HG03469 (cell line): ENCODE data around the gene ATP6V0D1.

Experiments
- ATAC-seq: cut with Tn5 transposase; IDR thresholded peaks from one replicate; pipeline ENCODE4 v1.9.1; 2021; ENCODE audit warnings: mild to moderate bottlenecking, moderate library complexity, moderate number of reproducible peaks; ENCODE audit not compliant: unreplicated experiment

The ATP6V0D1 gene

DNA sequence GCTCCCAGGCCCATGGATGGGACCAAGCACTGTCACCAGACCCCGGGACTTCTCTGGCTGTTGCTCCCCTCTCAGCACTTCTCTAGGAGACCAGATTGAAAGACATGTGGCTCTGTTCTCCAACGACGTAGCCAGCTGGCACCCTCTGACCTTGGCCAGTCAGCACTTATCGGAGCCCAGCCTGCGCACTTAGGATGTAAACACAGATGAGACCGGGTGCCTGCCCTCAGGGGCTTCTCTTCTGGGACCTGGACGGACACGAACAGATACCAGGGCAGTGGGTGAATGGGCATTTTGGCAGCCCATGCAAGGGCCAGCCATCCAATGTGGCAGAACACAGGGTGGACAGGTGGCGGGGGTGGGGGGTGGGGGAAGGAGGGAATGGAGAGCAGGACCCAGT, 71.3 kb downstream of the ATP6V0D1 start:
- no peak for ATAC-seq

DNA sequence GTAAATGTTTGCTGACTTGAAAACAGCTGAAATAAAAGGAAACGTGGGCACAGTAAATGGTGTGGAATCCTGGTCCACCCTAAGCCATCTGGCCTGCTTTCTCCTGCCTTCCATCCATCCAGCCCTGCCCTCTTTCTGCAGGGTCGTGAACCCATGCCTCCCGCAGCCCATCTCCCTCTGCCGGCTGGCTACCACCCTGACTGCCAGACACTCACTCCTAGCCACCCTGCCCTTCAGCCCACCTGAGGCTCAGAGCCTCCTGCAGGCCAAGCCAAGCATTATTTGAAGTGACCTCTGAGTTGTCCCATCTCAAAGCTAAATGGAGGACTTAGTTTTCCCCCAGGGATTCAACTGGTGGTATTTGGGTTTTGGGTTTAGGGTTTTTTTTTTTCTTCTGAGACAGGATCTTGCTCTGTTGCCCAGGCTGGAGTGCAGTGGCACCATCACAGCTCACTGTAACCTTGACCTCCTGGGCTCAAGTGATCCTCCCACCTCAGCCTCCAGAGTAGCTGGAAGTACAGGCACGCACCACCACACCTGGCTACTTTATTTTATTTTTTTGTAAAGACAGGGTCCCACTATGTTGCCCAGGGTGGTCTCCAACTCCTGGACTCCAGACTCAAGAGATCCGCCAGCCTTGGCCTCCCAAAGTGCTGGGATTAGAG, 73.0 kb downstream of the ATP6V0D1 start:
- no peak for ATAC-seq

DNA sequence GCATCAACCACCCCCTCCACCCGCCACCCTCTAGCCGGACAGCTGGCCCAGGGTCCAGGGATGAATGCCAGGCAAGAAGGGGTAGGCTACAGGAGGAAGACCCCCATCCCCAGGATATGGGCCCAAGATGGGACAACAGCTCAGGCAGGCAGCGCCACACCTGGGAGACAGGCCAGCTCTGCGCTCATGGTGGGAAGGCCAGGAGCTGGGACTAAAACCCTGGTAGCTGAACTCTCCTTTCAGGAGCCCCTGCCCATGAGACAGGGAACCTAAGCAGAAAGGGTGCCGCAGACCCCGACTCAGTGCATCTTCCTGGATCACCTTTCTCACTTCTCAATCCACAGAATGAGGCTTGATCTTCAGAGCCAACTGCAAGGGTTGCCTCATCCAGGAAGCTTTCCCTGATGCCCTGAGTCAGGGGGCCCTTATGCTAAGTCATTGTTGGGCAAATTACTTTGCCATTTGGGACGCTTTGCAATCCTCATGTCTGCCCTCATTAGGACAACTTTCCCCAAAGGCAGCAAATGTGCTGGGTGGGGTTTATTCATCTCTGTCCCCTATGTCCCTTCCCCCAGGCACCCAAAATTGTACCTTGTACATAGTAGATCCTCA, 73.7 kb downstream of the ATP6V0D1 start:
- no peak for ATAC-seq

DNA sequence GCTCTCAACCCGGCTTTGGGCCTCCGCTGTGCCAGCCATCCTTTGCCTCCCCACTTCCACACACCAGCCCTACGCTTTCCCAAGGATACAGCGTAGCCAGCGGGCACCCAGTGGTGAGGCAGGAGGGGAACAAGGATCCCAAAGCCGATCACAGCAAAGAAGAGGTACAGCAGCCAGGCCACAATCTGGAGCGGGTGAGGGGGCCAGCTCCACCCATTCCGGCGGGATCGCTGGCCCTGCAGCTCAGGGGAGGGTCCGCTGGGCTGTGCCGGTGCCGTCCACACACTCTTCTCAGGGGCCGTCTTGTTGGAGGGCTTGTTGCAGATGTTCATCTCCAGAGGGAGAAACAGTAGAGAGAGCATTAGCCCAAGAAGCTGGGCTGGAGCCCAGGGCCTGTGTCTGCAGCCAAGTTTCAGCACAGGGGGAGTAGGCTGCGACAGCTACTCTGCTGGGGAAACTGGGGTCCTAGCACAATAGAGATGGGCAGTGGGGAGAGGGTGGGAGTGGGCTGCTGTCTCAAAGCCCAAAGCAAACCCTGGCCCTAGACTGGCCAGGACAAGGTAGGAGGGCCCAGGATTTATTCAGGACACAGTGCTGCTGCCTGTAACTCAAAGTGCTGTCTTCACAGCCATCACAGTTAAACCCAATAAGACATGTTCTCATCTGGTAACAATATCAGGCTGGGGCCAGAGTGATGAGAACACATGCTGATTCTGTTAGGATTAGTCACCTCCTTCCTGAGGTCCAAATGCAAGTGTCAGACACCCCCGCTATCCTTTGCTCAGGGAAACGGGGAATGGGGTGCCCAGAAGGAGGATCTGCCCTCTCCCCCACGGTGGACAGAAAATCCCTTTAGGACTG, 74.6 kb downstream of the ATP6V0D1 start:
- ATAC-seq: no peak

- no peak for ATAC-seq
These were observed 75.6 kb downstream of the ATP6V0D1 start for GRCh38 chr16:67405336-67405735.

- no peak for ATAC-seq
These were observed 76.2 kb downstream of the ATP6V0D1 start for GRCh38 chr16:67404740-67405226.

- no peak for ATAC-seq
These were observed 76.9 kb downstream of the ATP6V0D1 start for GRCh38 chr16:67403976-67404555.

DNA sequence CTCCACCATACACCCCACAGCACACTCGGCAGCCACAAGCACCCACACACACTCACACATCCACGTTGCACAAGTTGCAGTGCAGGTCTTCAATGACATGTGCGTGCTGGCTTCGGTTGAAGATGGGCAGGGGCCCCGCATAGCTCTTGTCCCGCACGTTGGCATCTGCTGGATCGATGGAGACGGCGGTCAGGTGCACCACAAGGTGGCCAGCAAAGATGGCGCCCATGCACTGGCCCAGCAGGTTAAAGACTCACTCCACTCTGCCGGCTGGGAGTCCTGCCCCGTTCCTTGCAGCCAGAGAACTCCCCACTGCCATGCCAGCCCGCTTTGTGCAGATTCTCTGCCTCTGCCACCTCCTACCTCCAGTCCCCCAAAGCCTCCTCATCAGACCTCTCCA, 80.1 kb downstream of the ATP6V0D1 start:
- ATAC-seq: no peak

- no peak for ATAC-seq
These were observed 80.9 kb downstream of the ATP6V0D1 start for GRCh38 chr16:67399749-67400704.

- ATAC-seq: no peak
These were observed 81.7 kb downstream of the ATP6V0D1 start for GRCh38 chr16:67399218-67399733.

GRCh38 chr16:67398546-67399217, 82.3 kb downstream of the ATP6V0D1 start:
- no peak for ATAC-seq

DNA sequence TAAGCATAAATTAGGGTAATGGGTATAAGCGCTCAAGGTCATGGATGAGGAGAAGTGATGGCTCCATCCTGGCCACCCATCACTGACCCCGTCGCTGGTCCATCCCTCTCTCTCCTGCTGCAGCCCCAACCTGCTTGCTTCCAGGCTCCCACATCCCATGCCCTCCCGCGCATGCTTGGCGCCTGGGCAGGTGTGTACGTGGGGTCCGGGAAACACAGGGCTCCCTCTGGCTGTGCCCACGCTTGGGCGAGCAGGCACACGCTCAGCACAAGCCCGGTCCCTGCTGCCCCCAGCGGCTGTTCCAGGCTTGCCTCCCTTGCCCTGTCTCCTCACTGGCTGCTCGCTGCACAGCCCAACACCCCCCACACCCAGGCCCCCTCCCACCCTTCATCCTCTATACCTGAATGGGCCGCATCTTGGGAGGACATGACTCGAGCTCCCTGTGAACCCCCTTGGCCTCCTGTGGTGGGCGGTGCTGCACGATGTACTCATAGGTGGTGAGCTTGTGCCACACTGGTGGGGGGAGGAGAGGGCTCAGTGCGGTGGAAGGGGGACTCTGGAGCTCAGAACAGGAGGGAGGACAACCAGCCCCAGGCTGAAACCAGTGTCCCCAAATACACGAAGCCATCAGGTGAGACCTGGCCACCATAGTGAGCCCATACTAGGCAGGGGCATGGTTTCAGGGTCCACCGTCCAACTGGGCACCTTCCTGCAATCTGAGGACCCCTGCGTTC, 83.0 kb downstream of the ATP6V0D1 start:
- no peak for ATAC-seq

- ATAC-seq: no peak
These were observed 83.7 kb downstream of the ATP6V0D1 start for GRCh38 chr16:67397036-67397801.

DNA sequence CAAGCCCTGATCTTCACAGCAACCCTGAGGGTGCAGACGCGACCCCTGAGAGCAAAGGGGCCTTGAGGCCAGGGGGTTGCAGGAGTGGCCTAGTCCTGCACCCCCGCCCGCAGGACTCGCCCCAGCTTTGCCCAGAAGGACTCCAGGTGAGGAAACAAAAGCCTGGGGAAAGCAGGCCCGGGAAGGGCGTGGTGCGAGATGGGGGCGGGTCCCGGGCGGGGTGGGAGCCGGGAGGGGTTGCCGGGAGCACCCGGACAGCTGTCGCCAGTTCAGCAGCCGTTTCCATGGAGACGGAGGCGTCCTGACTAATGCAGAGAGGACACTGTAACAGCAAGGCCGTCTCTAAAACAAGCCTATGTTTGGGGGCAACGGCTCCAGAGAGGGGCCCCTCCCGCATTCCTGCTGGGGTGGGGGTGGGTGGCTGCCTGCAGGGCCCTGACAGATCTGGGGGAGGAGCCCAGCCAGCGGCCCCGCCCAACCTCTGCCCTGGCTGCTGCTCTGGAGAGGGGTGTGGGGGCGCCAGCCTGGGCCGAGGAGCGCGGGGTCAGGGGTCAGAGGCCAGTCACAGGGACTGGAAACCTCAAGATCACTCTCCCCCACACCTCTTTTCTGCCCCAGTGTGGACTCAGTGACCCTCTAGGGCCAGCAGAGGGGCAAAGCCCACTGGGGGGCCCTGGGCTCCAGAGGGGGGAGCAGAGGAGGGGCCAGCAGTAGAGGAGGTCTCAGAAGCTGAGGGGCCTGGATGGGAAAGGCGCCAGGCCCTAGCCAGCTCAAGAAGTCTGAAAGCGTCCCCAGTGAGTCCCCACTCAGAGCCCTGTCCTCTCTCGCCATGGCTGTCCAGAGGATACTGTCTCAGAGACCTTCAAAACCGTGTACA, 84.6 kb downstream of the ATP6V0D1 start:
- ATAC-seq: no peak

- ATAC-seq: no peak
These were observed 85.3 kb downstream of the ATP6V0D1 start for GRCh38 chr16:67395458-67396158.

GRCh38 chr16:67395105-67395457, 85.9 kb downstream of the ATP6V0D1 start:
- no peak for ATAC-seq
